ENCODE data around the gene RBM34.

DNA sequence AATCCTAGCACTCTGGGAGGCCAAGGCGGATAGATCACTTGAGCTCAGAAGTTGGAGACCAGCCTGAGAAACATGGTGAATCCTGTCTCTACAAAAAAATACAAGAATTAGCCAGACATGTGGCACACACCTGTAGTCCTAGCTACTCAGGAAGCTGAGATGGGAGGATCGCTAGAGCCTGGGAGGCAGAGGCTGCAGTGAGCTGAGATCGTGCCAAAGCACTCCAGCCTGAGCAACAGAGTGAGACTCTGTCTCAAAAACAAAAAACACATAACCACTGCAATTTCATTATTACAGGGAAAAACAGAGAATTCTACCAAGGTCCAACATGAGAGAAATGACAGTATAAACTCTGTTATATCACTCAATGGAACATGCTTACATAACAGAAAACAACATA, 28.0 kb downstream of the RBM34 start:
- TF ChIP-seq EP300 (IDR thresholded peaks at IDR 0.05; ENCODE audit: low read depth) (no peak), POLR2A (IDR thresholded peaks at IDR 0.05) (no peak)

Data from transverse colon (tissue), 1 donor.